Thoracic aorta (tissue), 2 donors: ENCODE measurements around the gene SPEM1. TPM values are rescaled to one million over a fixed set of nuclear protein-coding genes. Genes with fewer than 3 reads are reported as not detected.

Experiments used
- ATAC-seq: fragments of 150-250 bp; one replicate; pipeline ENCODE4 v1.8.0; 2017; ENCODE audit warnings: low read depth; ENCODE audit not compliant: insufficient number of reproducible peaks, low FRiP score
- DNase-seq: peaks from one replicate; pipeline ENCODE4 v3.0.0-alpha.2; 2020; ENCODE audit warnings: low spot score
- H3K27ac ChIP-seq, 2 donors: fragments of 200-600 bp; sonication (generic); 1 replicate in 1 of 2; 2 replicates in 1 of 2; pipeline ENCODE4 v1.5.1; 2016; ENCODE audit warnings: mild to moderate bottlenecking in 2 of 2, moderate library complexity in 2 of 2
- H3K27me3 ChIP-seq: fragments of 200-600 bp; sonication (generic); replicated peaks from 2 replicates; pipeline ENCODE4 v1.6.0; 2016; ENCODE audit warnings: mild to moderate bottlenecking; ENCODE audit not compliant: insufficient read depth
- H3K36me3 ChIP-seq: fragments of 200-600 bp; sonication (generic); one replicate; pipeline ENCODE4 v1.5.1; 2016
- H3K4me1 ChIP-seq, 2 donors: fragments of 200-600 bp; sonication (generic); 1 replicate in 1 of 2; 2 replicates in 1 of 2; pipeline versions ENCODE4 v1.5.1 to v1.6.0; 2016; ENCODE audit warnings: low read depth in 2 of 2, mild to moderate bottlenecking in 1 of 2; ENCODE audit not compliant: control insufficient read depth in 1 of 2
- H3K4me3 ChIP-seq: fragments of 200-600 bp; sonication (generic); 2 replicates; pipeline ENCODE4 v1.5.1; 2016; ENCODE audit warnings: mild to moderate bottlenecking
- H3K9me3 ChIP-seq: fragments of 200-600 bp; sonication (generic); 2 replicates; pipeline ENCODE4 v1.5.1; 2016
- total RNA-seq, 2 donors: library from RNA; depleted of rRNA; stranded (reverse); fragments of >200 nt; gene quantifications; one replicate each; pipeline versions ENCODE4 v1.1.0 to v1.2.3, GENCODE V29; 2016
- TF ChIP-seq, protein P1 (sequence below): fragments of 200-600 bp; sonication (generic); IDR thresholded peaks from one replicate; pipeline ENCODE4 v1.5.1; 2019; ENCODE audit warnings: antibody characterized with exemption

SPEM1 gene
- total RNA-seq, 2 donors from 2014 or later, result not detected

DNA sequence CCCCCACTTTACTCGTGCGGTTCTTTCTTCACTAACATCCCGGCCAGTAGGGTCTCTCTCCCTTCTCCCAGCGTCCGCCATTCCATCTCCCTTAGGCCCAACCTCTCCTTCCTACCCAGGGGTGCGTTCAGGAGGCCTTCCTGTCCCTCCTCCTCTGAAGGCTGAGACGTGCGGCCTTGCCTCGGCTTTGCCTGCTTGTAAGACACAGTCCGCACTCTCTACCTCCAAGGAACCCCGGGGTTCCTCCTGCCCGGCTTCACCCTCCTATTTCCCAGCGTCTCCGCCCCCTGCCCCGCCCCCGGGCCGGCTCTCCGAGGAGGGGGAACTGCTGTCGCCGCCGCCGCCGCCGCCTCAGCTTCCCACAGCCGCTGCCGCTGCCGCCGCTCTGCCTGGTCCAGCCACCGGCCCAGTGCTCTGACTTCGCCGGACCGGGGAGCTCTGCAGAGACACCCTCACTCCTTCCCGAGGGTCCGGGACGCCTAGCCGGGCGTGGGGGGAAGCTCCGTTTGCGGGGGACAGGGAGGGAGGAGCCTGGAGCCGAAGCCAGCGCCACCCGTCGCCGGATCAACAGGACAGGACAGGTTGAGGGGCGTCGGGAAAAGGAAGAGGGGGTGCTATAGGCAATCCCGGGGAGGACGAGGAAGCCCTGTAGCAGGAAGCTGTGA lies 18.0 kb downstream of the SPEM1 start:
- Histone ChIP-seq H3K4me1 (peaks cover 25 to 53% of the 10 kb centered on the region in 2 donors), H3K36me3 (no peaks in the 10 kb centered on the region), H3K27me3 (peaks cover 5% of the 10 kb centered on the region), H3K4me3 (peak overlapping the region; percentile 83), H3K27ac (no peak overlapping the region), H3K9me3 (no peaks in the 10 kb centered on the region)
- ATAC-seq (no peak), DNase-seq (no peak)
- TF ChIP-seq, protein P1, sequence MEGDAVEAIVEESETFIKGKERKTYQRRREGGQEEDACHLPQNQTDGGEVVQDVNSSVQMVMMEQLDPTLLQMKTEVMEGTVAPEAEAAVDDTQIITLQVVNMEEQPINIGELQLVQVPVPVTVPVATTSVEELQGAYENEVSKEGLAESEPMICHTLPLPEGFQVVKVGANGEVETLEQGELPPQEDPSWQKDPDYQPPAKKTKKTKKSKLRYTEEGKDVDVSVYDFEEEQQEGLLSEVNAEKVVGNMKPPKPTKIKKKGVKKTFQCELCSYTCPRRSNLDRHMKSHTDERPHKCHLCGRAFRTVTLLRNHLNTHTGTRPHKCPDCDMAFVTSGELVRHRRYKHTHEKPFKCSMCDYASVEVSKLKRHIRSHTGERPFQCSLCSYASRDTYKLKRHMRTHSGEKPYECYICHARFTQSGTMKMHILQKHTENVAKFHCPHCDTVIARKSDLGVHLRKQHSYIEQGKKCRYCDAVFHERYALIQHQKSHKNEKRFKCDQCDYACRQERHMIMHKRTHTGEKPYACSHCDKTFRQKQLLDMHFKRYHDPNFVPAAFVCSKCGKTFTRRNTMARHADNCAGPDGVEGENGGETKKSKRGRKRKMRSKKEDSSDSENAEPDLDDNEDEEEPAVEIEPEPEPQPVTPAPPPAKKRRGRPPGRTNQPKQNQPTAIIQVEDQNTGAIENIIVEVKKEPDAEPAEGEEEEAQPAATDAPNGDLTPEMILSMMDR, result no peak

DNA sequence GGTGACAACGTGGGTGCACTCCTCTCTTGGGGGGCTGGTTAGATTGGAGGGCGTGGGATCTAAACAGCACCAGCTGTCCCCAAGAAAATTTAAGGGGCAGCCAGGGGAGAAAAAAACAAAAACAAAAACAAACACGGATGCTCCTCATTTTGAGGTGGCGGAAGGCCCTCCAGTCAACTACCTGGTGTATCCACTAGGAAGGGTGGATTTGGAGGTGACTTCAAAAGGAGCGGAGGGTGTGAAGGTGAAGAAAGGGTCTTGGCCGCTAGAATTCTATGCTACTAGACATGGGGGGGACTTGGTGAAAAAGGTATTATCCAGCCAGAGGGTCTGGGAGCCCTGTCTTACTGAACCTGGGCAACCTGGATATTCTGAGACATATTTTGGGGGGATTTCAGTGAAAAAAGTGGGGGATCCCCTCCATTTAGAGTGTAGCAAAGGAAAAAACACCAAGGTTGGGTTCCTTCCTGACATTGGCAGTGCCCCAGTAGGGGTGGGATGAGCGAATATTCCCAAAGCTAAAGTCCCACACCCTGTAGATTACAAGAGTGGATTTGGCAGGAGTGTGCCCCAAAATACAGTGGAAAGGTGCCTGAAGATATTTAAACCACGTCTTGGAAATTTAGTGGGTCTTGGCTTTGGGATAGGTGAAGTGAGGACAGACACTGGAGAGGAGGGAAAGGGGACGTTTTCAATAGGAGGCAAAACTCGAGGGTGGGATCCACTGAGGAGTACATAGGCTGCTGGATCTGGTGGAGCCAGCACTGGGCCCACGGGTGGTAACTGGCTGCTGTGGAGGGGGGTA lies 18.7 kb downstream of the SPEM1 start:
- peak overlapping the region; percentile 83 for H3K4me3 ChIP-seq
- H3K27ac ChIP-seq, result peak overlapping the region in 1 of 2 donors; percentile 38
- no peaks in the 10 kb centered on the region for H3K36me3 ChIP-seq
- no peak for DNase-seq
- H3K27me3 ChIP-seq, result peaks cover 5% of the 10 kb centered on the region
- ATAC-seq, result no peak
- H3K4me1 ChIP-seq, result peaks cover 25 to 54% of the 10 kb centered on the region in 2 donors
- TF ChIP-seq, protein P1, result no peak
- no peaks in the 10 kb centered on the region for H3K9me3 ChIP-seq

DNA sequence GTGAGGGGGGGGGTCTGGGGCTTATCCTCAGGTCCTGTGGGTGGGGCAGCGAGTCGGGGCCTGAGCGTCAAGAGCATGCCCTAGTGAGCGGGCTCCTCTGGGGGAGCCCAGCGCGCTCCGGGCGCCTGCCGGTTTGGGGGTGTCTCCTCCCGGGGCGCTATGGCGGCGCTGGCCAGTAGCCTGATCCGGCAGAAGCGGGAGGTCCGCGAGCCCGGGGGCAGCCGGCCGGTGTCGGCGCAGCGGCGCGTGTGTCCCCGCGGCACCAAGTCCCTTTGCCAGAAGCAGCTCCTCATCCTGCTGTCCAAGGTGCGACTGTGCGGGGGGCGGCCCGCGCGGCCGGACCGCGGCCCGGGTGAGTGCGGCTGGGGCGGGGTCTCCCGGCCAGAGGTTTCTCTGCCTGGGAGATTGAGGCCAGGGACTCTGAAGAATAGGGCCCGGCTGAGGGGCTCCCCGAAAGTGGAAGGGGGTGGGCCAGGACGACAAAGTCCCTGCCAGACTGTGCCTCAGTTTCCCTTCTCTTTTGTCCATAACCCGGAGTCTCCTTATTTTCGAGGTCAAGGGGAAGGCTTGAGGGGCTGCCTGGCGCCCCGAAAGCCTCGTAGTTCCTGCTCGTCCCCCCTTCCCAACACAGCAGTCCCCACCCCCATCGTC lies 19.5 kb downstream of the SPEM1 start, which contains the start of gene FGF11:
TSS of gene FGF11 (plus strand) at position 51 of the 651 bp plus-strand sequence. CDS start at position 160, 109 bp downstream.
- ATAC-seq (no peak), DNase-seq (no peak)
- H3K27me3 ChIP-seq, result peaks cover 5% of the 10 kb centered on the region
- H3K4me1 ChIP-seq, result peaks cover 27 to 61% of the 10 kb centered on the region in 2 donors
- TF ChIP-seq, protein P1, result no peak
- H3K9me3 ChIP-seq, result no peaks in the 10 kb centered on the region
- H3K4me3 ChIP-seq, result peak within 1 kb of the TSS; percentile 83
- H3K36me3 ChIP-seq, result no peaks in the 10 kb centered on the region
- peak within 1 kb of the TSS in 1 of 2 donors; percentile 38 for H3K27ac ChIP-seq

DNA sequence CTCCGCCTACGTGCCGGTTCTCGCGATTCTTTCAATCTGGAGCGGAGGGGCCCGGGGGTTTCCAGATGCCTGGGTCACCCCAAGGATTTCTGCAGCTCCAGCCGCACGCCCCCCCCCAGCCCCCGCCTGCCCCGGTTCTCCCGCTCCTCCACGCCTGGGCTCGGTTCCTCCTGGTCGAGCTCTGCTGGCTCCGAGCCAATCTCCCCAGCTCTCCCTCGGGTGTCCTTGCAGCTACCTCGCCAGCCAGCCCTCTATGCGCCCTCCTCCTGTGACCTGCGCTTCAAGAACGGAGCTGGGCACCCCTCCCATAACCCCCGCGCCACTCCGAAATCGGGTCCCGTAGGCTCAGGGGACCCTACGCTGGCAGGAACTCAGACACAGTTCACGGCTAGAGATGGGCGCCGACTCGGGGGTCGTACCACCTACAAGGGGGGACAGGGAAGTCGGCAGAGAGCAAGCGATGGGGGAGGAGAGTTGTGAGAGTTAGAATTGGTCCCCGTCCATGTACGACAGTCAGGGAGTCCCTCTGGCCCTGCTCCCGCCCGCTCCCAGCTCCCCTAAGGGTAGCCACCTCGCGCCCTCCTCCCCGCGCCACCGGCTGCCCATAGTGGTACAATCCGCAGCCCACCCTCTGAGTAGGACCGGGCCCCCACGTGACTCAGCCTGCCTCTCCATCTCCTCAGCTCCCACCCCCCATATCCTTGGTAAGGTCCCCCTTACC lies 20.1 kb downstream of the SPEM1 start:
- Histone ChIP-seq H3K9me3 (no peaks in the 10 kb centered on the region), H3K4me3 (peak overlapping the region; percentile 63), H3K27ac (no peak overlapping the region), H3K36me3 (no peaks in the 10 kb centered on the region), H3K27me3 (peaks cover 5% of the 10 kb centered on the region), H3K4me1 (peaks cover 32 to 66% of the 10 kb centered on the region in 2 donors)
- TF ChIP-seq, protein P1, result no peak
- ATAC-seq (no peak), DNase-seq (no peak)
